HEK293 (cell line): ENCODE measurements around the gene ENTPD8.

Source experiments
- CTCF ChIA-PET: fragments of 350-600 bp; formaldehyde crosslinking; extraction: SDS; loops from one replicate; lab custom pipeline; 2021; ENCODE audit warnings: antibody characterized with exemption; lab: Yijun Ruan, JAX
- POLR2A ChIA-PET: fragments of 300-600 bp; formaldehyde crosslinking; extraction: SDS; loops from one replicate; lab custom pipeline; 2020; ENCODE audit warnings: antibody characterized with exemption, inconsistent platforms; lab: Yijun Ruan, JAX
- H3K27ac ChIP-seq: fragments of 200-500 bp; sonication (Bioruptor generic); 2 replicates; pipeline ENCODE4 v1.5.1; 2014; ENCODE audit warnings: low read depth, low read length, control low read depth, inconsistent platforms; ENCODE audit errors: extremely low read depth
- H3K36me3 ChIP-seq, 2 experiments: fragments of 200-500 bp in 1 of 2; sonication (Bioruptor generic) in 1 of 2; 1 replicate in 1 of 2; 2 replicates in 1 of 2; pipeline ENCODE4 v1.5.1; 2014 to 2017; ENCODE audit warnings: inconsistent platforms in 2 of 2, low read length in 2 of 2; ENCODE audit not compliant: control insufficient read depth in 2 of 2, insufficient read depth in 1 of 2
- H3K4me1 ChIP-seq: fragments of 200-500 bp; sonication (Bioruptor generic); 2 replicates; pipeline ENCODE4 v1.5.1; 2014; ENCODE audit warnings: mild to moderate bottlenecking, low read length, inconsistent platforms; ENCODE audit not compliant: control insufficient read depth, insufficient read depth
- H3K4me3 ChIP-seq: 2 replicates; pipeline ENCODE4 v1.5.1; 2011; ENCODE audit warnings: low read depth, mild to moderate bottlenecking, control low read depth, low read length, moderate library complexity
- H3K9me3 ChIP-seq: fragments of 200-500 bp; sonication (Bioruptor generic); 2 replicates; pipeline ENCODE4 v1.5.1; 2014; ENCODE audit warnings: low read depth, low read length, inconsistent platforms; ENCODE audit not compliant: control insufficient read depth, insufficient read depth
- GFI1B ChIP-seq: fragments of 450-650 bp; formaldehyde crosslinking; IDR thresholded peaks from 2 replicates; pipeline ENCODE4 v1.5.1; 2016; ENCODE audit warnings: missing biosample characterization, missing genetic modification characterization
- GLIS1 ChIP-seq: fragments of 450-650 bp; formaldehyde crosslinking; IDR thresholded peaks from 2 replicates; pipeline ENCODE4 v1.5.1; 2016; ENCODE audit warnings: missing biosample characterization, missing genetic modification characterization
- KLF10 ChIP-seq: fragments of 450-650 bp; IDR thresholded peaks from 2 replicates; pipeline ENCODE4 v1.5.1; 2018; ENCODE audit warnings: missing biosample characterization, mild to moderate bottlenecking, missing genetic modification characterization
- KLF9 ChIP-seq: fragments of 450-650 bp; formaldehyde crosslinking; IDR thresholded peaks from 2 replicates; pipeline ENCODE4 v1.5.1; 2016; ENCODE audit warnings: missing biosample characterization, missing genetic modification characterization, low read depth
- OVOL3 ChIP-seq: fragments of 450-650 bp; formaldehyde crosslinking; IDR thresholded peaks from 2 replicates; pipeline ENCODE4 v1.5.1; 2016; ENCODE audit warnings: missing biosample characterization, missing genetic modification characterization
- YY2 ChIP-seq: fragments of 450-650 bp; formaldehyde crosslinking; IDR thresholded peaks from 2 replicates; pipeline ENCODE4 v1.5.1; 2016; ENCODE audit warnings: missing biosample characterization, missing genetic modification characterization
- ZBTB20 ChIP-seq: fragments of 450-650 bp; formaldehyde crosslinking; IDR thresholded peaks from 2 replicates; pipeline ENCODE4 v1.5.1; 2016; ENCODE audit warnings: missing biosample characterization, missing genetic modification characterization
- ZBTB8A ChIP-seq: fragments of 450-650 bp; formaldehyde crosslinking; IDR thresholded peaks from 2 replicates; pipeline ENCODE4 v1.5.1; 2016; ENCODE audit warnings: missing biosample characterization, missing genetic modification characterization
- ZFHX2 ChIP-seq: fragments of 450-650 bp; formaldehyde crosslinking; conservative IDR thresholded peaks from 2 replicates; pipeline ENCODE4 v1.5.1; 2016; ENCODE audit warnings: missing biosample characterization, missing genetic modification characterization
- ZFP3 ChIP-seq: fragments of 450-650 bp; formaldehyde crosslinking; IDR thresholded peaks from 2 replicates; pipeline ENCODE4 v1.5.1; 2016; ENCODE audit warnings: low read depth, missing biosample characterization, missing genetic modification characterization
- ZFP37 ChIP-seq: fragments of 450-650 bp; formaldehyde crosslinking; IDR thresholded peaks from 2 replicates; pipeline ENCODE4 v1.5.1; 2016; ENCODE audit warnings: missing biosample characterization, missing genetic modification characterization
- ZNF155 ChIP-seq: fragments of 450-650 bp; formaldehyde crosslinking; IDR thresholded peaks from 2 replicates; pipeline ENCODE4 v1.5.1; 2016; ENCODE audit warnings: missing biosample characterization, missing genetic modification characterization
- ZNF174 ChIP-seq: fragments of 450-650 bp; formaldehyde crosslinking; IDR thresholded peaks from 2 replicates; pipeline ENCODE4 v1.5.0; 2017; ENCODE audit warnings: missing biosample characterization, mild to moderate bottlenecking, missing genetic modification characterization
- ZNF223 ChIP-seq: fragments of 450-650 bp; formaldehyde crosslinking; IDR thresholded peaks from 2 replicates; pipeline ENCODE4 v1.5.1; 2016; ENCODE audit warnings: missing biosample characterization, missing genetic modification characterization
- ZNF324 ChIP-seq: fragments of 450-650 bp; formaldehyde crosslinking; IDR thresholded peaks from 2 replicates; pipeline ENCODE4 v1.5.1; 2016; ENCODE audit warnings: missing biosample characterization, missing genetic modification characterization
- ZNF341 ChIP-seq: fragments of 450-650 bp; formaldehyde crosslinking; IDR thresholded peaks from 2 replicates; pipeline ENCODE4; 2016; ENCODE audit warnings: low read depth, missing biosample characterization, missing genetic modification characterization
- ZNF549 ChIP-seq: fragments of 450-650 bp; IDR thresholded peaks from 2 replicates; pipeline ENCODE4 v1.5.1; 2018; ENCODE audit warnings: missing biosample characterization, missing genetic modification characterization, mild to moderate bottlenecking, inconsistent platforms, moderate library complexity
- ZNF560 ChIP-seq: fragments of 450-650 bp; formaldehyde crosslinking; IDR thresholded peaks from 2 replicates; pipeline ENCODE4 v1.5.1; 2017; ENCODE audit warnings: missing biosample characterization, missing genetic modification characterization, borderline replicate concordance
- ZNF626 ChIP-seq: fragments of 450-650 bp; sonication (Bioruptor Pico); formaldehyde crosslinking; IDR thresholded peaks from 2 replicates; pipeline ENCODE4 v1.5.1; 2018; ENCODE audit warnings: missing biosample characterization, missing genetic modification characterization, inconsistent platforms
- ZNF658 ChIP-seq: fragments of 450-650 bp; formaldehyde crosslinking; IDR thresholded peaks from 2 replicates; pipeline ENCODE4; 2016; ENCODE audit warnings: missing biosample characterization, missing genetic modification characterization
- ZNF768 ChIP-seq: fragments of 450-650 bp; formaldehyde crosslinking; IDR thresholded peaks from 2 replicates; pipeline ENCODE4 v1.5.1; 2018; ENCODE audit warnings: missing biosample characterization, mild to moderate bottlenecking, missing genetic modification characterization
- ZSCAN23 ChIP-seq: fragments of 450-650 bp; formaldehyde crosslinking; IDR thresholded peaks from 2 replicates; pipeline ENCODE4 v1.5.1; 2016; ENCODE audit warnings: missing biosample characterization, missing genetic modification characterization
- ZSCAN30 ChIP-seq: fragments of 450-650 bp; IDR thresholded peaks from 2 replicates; pipeline ENCODE4 v1.5.1; 2018; ENCODE audit warnings: missing biosample characterization, mild to moderate bottlenecking, missing genetic modification characterization, moderate library complexity
- ZSCAN4 ChIP-seq: fragments of 450-650 bp; formaldehyde crosslinking; IDR thresholded peaks from 2 replicates; pipeline ENCODE4 v1.5.1; 2017; ENCODE audit warnings: missing biosample characterization, missing genetic modification characterization
- ZXDB ChIP-seq: fragments of 450-650 bp; formaldehyde crosslinking; IDR thresholded peaks from 2 replicates; pipeline ENCODE4 v1.5.1; 2016; ENCODE audit warnings: missing biosample characterization, missing genetic modification characterization
- TF ChIP-seq, protein P1 (sequence below): fragments of 450-650 bp; formaldehyde crosslinking; IDR thresholded peaks from 2 replicates; pipeline ENCODE4 v1.5.1; 2016; ENCODE audit warnings: missing biosample characterization, missing genetic modification characterization, borderline replicate concordance
- TF ChIP-seq, protein P2 (sequence below): fragments of 450-650 bp; formaldehyde crosslinking; IDR thresholded peaks from 2 replicates; pipeline ENCODE4 v1.5.1; 2016; ENCODE audit warnings: missing biosample characterization, missing genetic modification characterization
- TF ChIP-seq, protein P3 (sequence below): fragments of 450-650 bp; formaldehyde crosslinking; IDR thresholded peaks from 2 replicates; pipeline ENCODE4 v1.5.1; 2016; ENCODE audit warnings: missing biosample characterization, missing genetic modification characterization

Gene ENTPD8

DNA sequence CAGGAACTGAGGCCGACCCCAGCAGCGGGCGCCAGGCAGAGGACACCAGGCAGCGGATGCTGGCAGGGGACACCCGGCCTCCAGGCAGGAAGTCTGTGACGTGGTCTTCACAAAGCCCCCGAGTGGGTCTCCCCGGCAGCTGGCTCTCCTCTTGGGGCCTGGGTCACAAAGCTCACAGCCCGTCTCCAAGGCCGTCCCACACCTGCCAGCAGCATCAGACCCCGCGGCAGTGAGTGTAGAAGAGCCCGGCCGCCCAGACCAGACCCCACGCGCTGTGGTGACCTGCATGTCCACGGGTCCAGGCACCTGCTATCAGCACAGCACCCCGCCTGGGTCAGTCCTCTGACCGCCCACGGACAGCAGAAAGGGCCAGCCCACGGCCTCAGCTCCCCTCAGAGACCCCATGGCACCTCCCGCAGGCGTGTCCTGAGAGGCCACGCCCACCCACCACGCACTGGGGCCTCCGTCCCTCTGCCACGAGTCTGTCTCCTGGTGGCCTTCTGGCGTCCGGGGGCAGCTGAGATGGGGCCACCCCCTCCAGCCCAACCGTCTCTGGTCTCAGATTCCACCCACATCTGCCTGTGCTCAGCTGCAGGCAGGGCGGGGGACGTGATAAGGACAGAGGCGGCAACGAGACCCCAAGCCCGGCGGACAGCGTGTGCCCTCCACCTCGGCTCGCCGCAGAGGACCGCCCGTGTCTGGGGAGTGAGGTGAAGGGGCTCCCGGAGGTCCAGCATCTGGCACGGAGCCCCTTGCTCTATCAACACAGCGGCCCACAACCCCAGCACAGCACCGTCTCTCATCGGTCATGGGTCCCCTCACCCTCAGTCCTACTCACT lies 52.3 kb downstream of the ENTPD8 start (continued):
- TF ChIP-seq, protein P1, sequence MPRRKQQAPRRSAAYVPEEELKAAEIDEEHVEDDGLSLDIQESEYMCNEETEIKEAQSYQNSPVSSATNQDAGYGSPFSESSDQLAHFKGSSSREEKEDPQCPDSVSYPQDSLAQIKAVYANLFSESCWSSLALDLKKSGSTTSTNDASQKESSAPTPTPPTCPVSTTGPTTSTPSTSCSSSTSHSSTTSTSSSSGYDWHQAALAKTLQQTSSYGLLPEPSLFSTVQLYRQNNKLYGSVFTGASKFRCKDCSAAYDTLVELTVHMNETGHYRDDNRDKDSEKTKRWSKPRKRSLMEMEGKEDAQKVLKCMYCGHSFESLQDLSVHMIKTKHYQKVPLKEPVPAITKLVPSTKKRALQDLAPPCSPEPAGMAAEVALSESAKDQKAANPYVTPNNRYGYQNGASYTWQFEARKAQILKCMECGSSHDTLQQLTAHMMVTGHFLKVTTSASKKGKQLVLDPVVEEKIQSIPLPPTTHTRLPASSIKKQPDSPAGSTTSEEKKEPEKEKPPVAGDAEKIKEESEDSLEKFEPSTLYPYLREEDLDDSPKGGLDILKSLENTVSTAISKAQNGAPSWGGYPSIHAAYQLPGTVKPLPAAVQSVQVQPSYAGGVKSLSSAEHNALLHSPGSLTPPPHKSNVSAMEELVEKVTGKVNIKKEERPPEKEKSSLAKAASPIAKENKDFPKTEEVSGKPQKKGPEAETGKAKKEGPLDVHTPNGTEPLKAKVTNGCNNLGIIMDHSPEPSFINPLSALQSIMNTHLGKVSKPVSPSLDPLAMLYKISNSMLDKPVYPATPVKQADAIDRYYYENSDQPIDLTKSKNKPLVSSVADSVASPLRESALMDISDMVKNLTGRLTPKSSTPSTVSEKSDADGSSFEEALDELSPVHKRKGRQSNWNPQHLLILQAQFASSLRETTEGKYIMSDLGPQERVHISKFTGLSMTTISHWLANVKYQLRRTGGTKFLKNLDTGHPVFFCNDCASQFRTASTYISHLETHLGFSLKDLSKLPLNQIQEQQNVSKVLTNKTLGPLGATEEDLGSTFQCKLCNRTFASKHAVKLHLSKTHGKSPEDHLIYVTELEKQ = no peak
- no peak for TF ChIP-seq GFI1B (tag by site-specific recombination)
- TF ChIP-seq, protein P2, sequence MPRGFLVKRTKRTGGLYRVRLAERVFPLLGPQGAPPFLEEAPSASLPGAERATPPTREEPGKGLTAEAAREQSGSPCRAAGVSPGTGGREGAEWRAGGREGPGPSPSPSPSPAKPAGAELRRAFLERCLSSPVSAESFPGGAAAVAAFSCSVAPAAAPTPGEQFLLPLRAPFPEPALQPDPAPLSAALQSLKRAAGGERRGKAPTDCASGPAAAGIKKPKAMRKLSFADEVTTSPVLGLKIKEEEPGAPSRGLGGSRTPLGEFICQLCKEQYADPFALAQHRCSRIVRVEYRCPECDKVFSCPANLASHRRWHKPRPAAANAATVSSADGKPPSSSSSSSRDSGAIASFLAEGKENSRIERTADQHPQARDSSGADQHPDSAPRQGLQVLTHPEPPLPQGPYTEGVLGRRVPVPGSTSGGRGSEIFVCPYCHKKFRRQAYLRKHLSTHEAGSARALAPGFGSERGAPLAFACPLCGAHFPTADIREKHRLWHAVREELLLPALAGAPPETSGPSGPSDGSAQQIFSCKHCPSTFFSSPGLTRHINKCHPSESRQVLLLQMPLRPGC (tag by site-specific recombination) = no peak
- TF ChIP-seq ZNF324 (tag by site-specific recombination) = no peak
- no peak for TF ChIP-seq ZNF768 (tag by site-specific recombination)
- peak; percentile 35; the same call in 1 of the 2 replicates for TF ChIP-seq KLF9 (tag by site-specific recombination)
- no peak for TF ChIP-seq ZSCAN30 (tag by site-specific recombination)
- TF ChIP-seq ZNF560 (tag by site-specific recombination) = no peak
- TF ChIP-seq ZNF549 (tag by site-specific recombination) = no peak
- no peak for TF ChIP-seq ZFP3
- no peak for TF ChIP-seq GLIS1 (tag by site-specific recombination)
- TF ChIP-seq ZFHX2 (tag by site-specific recombination) = peak; percentile 77
- TF ChIP-seq ZBTB8A = no peak
- TF ChIP-seq ZNF341 (tag by site-specific recombination) = no peak
- TF ChIP-seq ZNF658 (tag by site-specific recombination) = no peak
- no peak for TF ChIP-seq ZNF223 (tag by site-specific recombination)
- no peak for TF ChIP-seq ZSCAN23
- TF ChIP-seq OVOL3 (tag by site-specific recombination) = no peak
- TF ChIP-seq, protein P3, sequence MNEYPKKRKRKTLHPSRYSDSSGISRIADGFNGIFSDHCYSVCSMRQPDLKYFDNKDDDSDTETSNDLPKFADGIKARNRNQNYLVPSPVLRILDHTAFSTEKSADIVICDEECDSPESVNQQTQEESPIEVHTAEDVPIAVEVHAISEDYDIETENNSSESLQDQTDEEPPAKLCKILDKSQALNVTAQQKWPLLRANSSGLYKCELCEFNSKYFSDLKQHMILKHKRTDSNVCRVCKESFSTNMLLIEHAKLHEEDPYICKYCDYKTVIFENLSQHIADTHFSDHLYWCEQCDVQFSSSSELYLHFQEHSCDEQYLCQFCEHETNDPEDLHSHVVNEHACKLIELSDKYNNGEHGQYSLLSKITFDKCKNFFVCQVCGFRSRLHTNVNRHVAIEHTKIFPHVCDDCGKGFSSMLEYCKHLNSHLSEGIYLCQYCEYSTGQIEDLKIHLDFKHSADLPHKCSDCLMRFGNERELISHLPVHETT (tag by site-specific recombination) = no peak

DNA sequence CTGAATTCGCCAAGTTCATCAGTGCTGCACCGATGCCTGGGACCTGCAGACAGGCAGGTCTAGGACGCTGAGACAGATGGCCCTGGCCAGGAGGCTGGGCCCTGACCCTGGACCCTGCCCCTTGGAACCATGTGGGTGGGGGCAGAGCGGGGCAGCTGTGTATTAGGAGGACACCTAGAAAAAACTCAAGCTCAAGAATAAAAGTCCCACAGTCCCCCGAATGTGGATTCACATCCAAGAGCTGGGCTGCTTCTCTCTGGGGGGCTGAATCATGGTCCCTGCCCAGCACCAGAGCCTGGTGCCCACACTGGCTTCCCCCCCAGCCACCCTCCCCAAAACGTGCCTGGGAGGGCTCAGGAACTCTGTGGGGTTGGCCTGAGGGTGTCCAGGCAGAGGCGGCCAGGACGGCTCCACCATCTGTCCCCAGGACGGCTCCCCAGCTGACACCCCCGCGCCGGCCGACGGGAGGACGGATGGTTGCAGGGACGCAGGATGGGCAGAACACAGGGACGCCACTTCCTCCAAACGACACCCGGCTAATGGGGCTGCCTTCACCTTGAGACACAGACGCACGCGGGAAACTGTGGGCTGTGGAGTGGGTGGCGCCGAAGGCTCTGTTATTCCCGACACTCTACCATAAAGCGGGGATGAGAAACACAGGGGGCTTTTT lies 53.1 kb downstream of the ENTPD8 start:
- Histone ChIP-seq H3K36me3 (peaks cover 0 to 5% of the 10 kb centered on the region in 2 experiments; a peak in 1 of 3 replicates), H3K4me1 (no peaks in the 10 kb centered on the region), H3K27ac (no peak overlapping the region), H3K4me3 (no peak overlapping the region), H3K9me3 (no peaks in the 10 kb centered on the region)
- CTCF ChIA-PET = interaction anchor here (0.7 to 1.5 kb wide), 2 partner anchors 35 to 1591 kb away, joined by 3 to 5 read pairs; partner anchors contain the start of genes EXD3 and NOXA1
- POLR2A ChIA-PET = no interaction called here
- no peak for TF ChIP-seq ZBTB20 (tag by site-specific recombination)
- no peak for TF ChIP-seq YY2
- TF ChIP-seq ZNF174 (tag by site-specific recombination) = no peak
- no peak for TF ChIP-seq ZSCAN4
- no peak for TF ChIP-seq KLF9 (tag by site-specific recombination)
- TF ChIP-seq ZXDB (tag by site-specific recombination) = no peak
- no peak for TF ChIP-seq ZFHX2 (tag by site-specific recombination)
- TF ChIP-seq ZFP37 (tag by site-specific recombination) = no peak
- TF ChIP-seq KLF10 = no peak
- no peak for TF ChIP-seq ZBTB8A
- TF ChIP-seq ZNF626 = no peak
- no peak for TF ChIP-seq ZNF155 (tag by site-specific recombination)
